GM13976 (cell line): Measurements from ENCODE around the gene SUGCT.

Experiments used
- DNase-seq: peaks from one replicate; pipeline ENCODE4 v3.0.0; 2012; ENCODE audit warnings: low spot score
- CTCF ChIP-seq: IDR thresholded peaks from 2 replicates; pipeline ENCODE4 v1.5.1; 2012; ENCODE audit warnings: borderline replicate concordance, mild to moderate bottlenecking; ENCODE audit not compliant: insufficient read depth; ENCODE audit errors: extremely low read depth, missing control alignments, control extremely low read depth
- in situ Hi-C: fragments of 300-500 bp; cut with MboI; formaldehyde crosslinking; loops from one replicate; pipeline ENCODE4 v1.12.0; 2022; ENCODE audit warnings: low sequenced_read_pairs, mixed read lengths, inconsistent platforms; ENCODE audit not compliant: unreplicated experiment

SUGCT gene

DNA sequence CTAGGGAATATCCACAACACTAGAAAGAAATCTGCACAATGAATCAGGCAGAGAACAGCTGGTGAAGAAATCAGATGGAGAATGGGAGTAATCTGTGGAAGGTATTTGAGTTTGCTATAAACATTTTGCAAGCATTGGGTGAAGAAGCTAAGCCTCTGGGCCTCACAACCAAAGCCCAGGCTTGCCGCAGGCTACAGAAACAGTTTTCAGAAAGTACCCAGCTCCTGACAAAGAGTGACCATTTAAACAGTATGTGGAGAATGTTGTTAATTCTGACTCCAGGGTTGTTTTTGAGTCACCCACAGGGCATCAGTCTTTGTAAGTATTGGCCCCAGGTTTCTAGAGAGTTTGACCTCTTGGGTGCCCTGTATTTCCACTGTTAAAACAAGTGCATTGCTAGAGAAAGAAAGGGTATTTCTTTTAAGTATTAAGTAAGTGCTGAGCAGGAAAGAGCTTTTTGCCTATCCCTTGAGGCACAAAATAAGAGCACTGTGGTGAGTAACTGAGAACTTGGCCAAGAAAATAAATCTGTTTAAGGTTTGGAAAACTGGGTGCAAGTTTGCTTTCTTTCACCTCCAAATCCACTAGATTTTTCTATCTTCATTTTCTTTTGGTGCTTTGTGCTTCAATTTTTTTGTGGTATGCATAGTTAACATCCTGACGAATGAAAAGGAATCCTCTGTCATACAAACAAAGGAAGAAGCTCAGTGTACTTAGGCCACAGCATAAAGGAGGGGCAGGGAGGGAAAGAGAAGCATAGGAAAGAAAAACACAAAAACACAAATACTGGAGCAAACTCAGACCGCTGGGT is 691.8 kb downstream of the SUGCT start:
- in situ Hi-C loops = no loop called here
- DNase-seq = no peak
- no peak for TF ChIP-seq CTCF

DNA sequence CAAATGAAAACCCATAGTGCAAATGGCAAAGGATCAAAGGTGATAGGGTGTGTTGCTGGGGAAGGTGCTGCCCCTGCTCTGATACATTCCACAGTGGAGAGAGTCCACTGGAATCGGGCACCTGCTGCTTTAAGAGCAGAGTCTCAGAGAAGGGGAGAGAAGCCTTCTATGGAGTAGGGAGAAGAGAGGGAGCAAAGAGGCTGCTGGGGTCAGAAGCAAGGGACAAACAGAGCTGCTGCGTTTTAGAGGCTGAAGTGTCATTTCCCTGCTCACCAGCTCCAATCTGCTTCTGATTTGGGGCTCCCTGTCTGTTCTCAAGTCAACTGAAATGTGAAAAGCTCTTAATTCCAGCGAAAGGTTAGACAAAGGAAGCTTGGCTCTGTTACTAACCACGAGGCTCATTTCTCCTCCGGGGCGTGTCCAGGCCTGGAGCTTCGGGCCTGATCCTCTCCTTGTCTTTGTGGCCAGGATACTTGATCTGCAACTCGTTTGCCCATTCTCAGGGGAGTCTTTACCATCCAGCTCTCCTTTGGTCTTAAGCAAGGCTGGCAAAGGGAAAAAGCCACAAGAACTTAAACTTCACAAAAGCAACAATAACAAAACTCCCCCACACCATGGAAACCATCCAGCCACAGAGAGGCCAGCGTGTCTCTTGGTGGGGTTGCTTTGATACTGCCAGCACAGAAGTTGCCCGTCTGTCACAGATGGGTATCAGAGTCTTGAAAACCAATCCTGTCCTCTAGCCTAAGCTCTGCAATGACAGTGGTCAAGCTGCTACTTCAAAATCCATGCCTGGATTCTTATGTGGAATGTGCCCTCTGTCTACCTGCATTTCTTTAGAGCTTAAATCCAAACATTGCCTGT is 692.6 kb downstream of the SUGCT start:
- DNase-seq = no peak
- TF ChIP-seq CTCF = no peak
- in situ Hi-C loops = no loop called here

- no peak for DNase-seq
- no peak for TF ChIP-seq CTCF
- in situ Hi-C loops = no loop called here
Observed at GRCh38 chr7:40828686-40829600, 694.1 kb downstream of the SUGCT start.

DNA sequence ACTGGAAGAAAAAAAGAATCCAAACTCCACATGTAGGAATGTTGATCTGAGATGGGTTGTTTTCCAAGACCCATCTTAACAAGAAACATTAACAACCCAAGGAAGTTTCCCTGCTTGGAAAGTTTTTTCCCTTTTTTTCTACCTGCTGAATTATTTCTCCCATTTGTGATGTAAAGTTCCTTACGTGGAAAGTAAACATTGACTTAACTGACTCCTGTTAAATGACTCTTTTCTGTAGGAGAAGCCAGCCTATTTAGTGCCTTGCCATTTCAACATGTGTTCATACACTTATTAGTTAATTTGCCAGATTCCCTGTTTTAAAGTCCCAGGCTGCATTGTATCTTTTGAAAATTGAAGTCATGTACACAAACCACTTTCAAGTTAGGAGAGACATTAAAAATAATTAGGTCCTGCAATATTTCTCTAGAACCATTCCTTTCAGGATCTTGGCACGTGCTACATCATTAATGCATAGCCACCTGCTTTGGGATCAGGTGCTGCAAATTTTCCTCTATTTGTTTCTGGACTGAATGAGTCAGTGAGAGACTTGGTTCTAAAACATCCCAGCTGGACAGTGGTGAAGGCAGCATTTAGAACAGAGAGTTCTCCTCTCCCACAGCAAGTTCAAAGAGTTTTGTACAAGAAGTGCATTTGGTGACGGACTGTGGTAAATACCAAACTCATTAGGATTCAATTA is 698.5 kb downstream of the SUGCT start:
- TF ChIP-seq CTCF = no peak
- in situ Hi-C loops = no loop called here
- no peak for DNase-seq

DNA sequence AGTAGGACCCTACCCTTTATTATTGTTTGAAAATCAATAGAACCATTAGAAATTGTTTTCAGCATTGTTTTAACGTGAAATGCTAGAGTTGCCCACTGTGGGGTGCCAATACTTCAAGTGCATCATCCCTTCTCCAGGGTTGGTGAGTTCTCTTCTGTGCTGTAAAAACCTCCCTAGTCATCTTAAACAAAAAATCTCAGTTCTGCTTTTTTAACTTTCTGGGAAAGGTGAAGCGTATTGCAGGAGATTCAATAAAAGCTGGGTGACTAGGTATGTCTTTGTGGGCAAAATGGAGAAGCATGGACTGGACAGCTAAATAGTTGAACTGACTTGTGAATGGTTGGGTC is 699.1 kb downstream of the SUGCT start:
- TF ChIP-seq CTCF = no peak
- in situ Hi-C loops = no loop called here
- no peak for DNase-seq
